ENCODE results near the gene DMD.

DMD gene

GRCh38 chrX:31243804-31244203 is 1967.5 kb downstream of the DMD start:
- TF ChIP-seq, protein P1, sequence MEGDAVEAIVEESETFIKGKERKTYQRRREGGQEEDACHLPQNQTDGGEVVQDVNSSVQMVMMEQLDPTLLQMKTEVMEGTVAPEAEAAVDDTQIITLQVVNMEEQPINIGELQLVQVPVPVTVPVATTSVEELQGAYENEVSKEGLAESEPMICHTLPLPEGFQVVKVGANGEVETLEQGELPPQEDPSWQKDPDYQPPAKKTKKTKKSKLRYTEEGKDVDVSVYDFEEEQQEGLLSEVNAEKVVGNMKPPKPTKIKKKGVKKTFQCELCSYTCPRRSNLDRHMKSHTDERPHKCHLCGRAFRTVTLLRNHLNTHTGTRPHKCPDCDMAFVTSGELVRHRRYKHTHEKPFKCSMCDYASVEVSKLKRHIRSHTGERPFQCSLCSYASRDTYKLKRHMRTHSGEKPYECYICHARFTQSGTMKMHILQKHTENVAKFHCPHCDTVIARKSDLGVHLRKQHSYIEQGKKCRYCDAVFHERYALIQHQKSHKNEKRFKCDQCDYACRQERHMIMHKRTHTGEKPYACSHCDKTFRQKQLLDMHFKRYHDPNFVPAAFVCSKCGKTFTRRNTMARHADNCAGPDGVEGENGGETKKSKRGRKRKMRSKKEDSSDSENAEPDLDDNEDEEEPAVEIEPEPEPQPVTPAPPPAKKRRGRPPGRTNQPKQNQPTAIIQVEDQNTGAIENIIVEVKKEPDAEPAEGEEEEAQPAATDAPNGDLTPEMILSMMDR (conservative IDR thresholded peaks at IDR 0.05; ENCODE audit: low read depth, low read length), result no peak
- no peak overlapping the region for H3K4me3 ChIP-seq (ENCODE audit: low read depth, low read length)
- DNase-seq (ENCODE audit: low read depth), result no peak

- TF ChIP-seq, protein P1 (conservative IDR thresholded peaks at IDR 0.05; ENCODE audit: low read depth, low read length), result no peak
- no peak overlapping the region for H3K4me3 ChIP-seq (ENCODE audit: low read depth, low read length)
- no peak for DNase-seq (ENCODE audit: low read depth)
Measured at GRCh38 chrX:31240982-31241381, 1970.4 kb downstream of the DMD start.

DNA sequence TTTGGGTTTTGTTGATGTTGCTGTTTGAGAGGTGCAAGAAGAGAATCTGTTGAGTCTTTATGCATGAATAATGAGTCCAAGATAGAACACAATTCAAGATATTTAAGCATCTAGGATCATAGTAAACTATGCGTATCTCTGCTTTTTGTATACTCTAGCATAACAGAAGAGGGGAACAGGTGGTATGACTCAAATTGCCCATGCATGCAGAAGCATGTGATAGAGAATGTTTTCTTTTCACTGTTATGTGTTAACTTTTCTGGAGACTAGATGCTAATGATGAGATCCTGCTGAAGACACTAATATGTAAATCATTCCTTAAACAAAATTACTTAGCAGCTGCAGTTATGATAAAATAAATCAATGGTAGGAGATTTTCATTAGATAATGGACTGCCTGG is 1974.2 kb downstream of the DMD start:
- no peak overlapping the region for H3K4me3 ChIP-seq (ENCODE audit: low read depth, low read length)
- DNase-seq (ENCODE audit: low read depth), result no peak
- TF ChIP-seq, protein P1 (conservative IDR thresholded peaks at IDR 0.05; ENCODE audit: low read depth, low read length), result no peak

DNA sequence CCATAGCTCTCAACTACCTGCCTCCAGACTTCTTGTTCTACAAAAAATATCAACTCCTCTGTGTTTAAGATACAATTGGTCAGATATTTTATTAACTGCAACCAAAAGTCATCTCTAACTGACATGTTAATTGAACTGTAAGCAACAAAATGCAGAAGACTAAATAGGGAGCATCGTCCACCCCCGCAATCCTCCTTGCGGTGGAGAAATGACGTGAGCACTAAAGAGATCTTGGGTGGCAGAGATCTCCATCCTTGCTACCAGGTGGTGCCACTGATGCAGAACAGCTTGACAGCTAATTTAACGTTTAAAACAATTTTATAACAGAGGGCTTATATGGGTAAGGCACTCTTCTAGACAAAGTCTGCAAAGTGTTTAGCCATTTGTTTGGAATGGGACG is 1975.1 kb downstream of the DMD start:
- H3K4me3 ChIP-seq (ENCODE audit: low read depth, low read length), result no peak overlapping the region
- DNase-seq (ENCODE audit: low read depth), result no peak
- TF ChIP-seq, protein P1 (conservative IDR thresholded peaks at IDR 0.05; ENCODE audit: low read depth, low read length), result no peak

- no peak for DNase-seq (ENCODE audit: low read depth)
- TF ChIP-seq, protein P1 (conservative IDR thresholded peaks at IDR 0.05; ENCODE audit: low read depth, low read length), result no peak
Measured at GRCh38 chrX:31233941-31234496, 1977.3 kb downstream of the DMD start.

DNA sequence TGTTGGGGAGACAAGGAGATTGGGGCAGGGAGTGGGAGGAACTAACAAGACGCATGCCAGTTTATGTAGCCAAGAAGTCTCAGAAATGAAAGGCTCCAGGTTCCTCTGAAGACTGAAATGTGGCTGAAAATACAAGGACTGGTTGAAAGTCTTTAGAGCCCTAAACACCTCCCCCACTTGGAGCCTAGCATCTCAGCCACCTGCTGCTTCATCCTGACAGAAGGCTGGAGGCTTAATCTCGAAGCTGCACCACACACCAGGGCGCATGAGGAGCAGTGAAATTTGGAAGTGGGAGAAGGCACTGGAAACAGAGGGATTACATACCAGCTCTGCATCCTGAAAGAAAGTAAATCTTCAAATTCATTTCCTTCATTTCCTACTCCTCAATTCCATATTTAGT is 1978.8 kb downstream of the DMD start:
- no peak for DNase-seq (ENCODE audit: low read depth)
- TF ChIP-seq, protein P1 (conservative IDR thresholded peaks at IDR 0.05; ENCODE audit: low read depth, low read length), result no peak
- H3K4me3 ChIP-seq (ENCODE audit: low read depth, low read length), result no peak overlapping the region

More at GRCh38 chrX:31233941-31234496, 1977.3 kb downstream of the DMD start:
- H3K4me3 ChIP-seq (ENCODE audit: low read depth, low read length), result no peak overlapping the region

DNA sequence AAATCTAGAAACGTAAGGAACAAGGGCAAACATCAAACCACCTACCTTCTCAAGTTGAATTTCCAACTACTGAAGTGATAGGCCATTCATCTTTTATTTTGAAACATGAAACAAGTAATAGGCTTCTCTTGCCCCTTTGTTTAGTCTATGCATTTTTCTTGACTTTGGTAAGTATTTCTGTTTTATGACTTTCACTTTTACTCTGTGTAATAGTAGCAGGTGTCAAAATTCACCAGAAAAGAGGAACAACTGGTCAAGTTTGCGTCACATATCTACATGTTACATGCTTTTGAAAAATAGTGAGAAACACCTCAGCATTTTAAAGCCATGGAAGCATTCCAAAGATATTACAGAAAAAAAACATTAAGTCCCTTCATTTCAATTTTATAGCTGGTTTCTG is 1982.4 kb downstream of the DMD start:
- peak; percentile 18 for DNase-seq (ENCODE audit: low read depth)

More for the DNA sequence above, 1982.4 kb downstream of the DMD start:
- H3K4me3 ChIP-seq (ENCODE audit: low read depth, low read length), result no peak overlapping the region
- TF ChIP-seq, protein P1 (conservative IDR thresholded peaks at IDR 0.05; ENCODE audit: low read depth, low read length), result no peak
